Measurements from ENCODE around the gene NT5M.

The NT5M gene

GRCh38 chr17:17355426-17355825 is 52.3 kb downstream of the NT5M start:
- DNase-seq (ENCODE audit: low read depth) = no peak

GRCh38 chr17:17356149-17356930 is 53.2 kb downstream of the NT5M start:
- peak; percentile 77 for DNase-seq (ENCODE audit: low read depth)

- DNase-seq (ENCODE audit: low read depth) = no peak
Observed at GRCh38 chr17:17356931-17357270, 53.7 kb downstream of the NT5M start.

- DNase-seq (ENCODE audit: low read depth) = no peak
Observed at GRCh38 chr17:17358060-17358751, 55.0 kb downstream of the NT5M start.

- DNase-seq (ENCODE audit: low read depth) = no peak
Observed at GRCh38 chr17:17358866-17359265, 55.7 kb downstream of the NT5M start.

- no peak for DNase-seq (ENCODE audit: low read depth)
Observed at GRCh38 chr17:17359271-17359670, 56.1 kb downstream of the NT5M start.

GRCh38 chr17:17360087-17360730 is 57.0 kb downstream of the NT5M start:
- DNase-seq (ENCODE audit: low read depth) = no peak

GRCh38 chr17:17361543-17361866 is 58.3 kb downstream of the NT5M start:
- no peak for DNase-seq (ENCODE audit: low read depth)

GRCh38 chr17:17361867-17362539 is 58.8 kb downstream of the NT5M start:
- DNase-seq (ENCODE audit: low read depth) = no peak

- DNase-seq (ENCODE audit: low read depth) = no peak
Observed at GRCh38 chr17:17362540-17362930, 59.4 kb downstream of the NT5M start.

- DNase-seq (ENCODE audit: low read depth) = no peak
Observed at GRCh38 chr17:17363638-17364337, 60.6 kb downstream of the NT5M start.

- DNase-seq (ENCODE audit: low read depth) = no peak
Observed at GRCh38 chr17:17364338-17364667, 61.1 kb downstream of the NT5M start.

- no peak for DNase-seq (ENCODE audit: low read depth)
Observed at GRCh38 chr17:17365476-17366110, 62.4 kb downstream of the NT5M start.

GRCh38 chr17:17366235-17366634 is 63.1 kb downstream of the NT5M start:
- DNase-seq (ENCODE audit: low read depth) = no peak

GRCh38 chr17:17366941-17367875 is 64.0 kb downstream of the NT5M start:
- DNase-seq (ENCODE audit: low read depth) = no peak

- no peak for DNase-seq (ENCODE audit: low read depth)
Observed at GRCh38 chr17:17367931-17368330, 64.8 kb downstream of the NT5M start.

- no peak for DNase-seq (ENCODE audit: low read depth)
Observed at GRCh38 chr17:17370711-17371110, 67.5 kb downstream of the NT5M start.

GRCh38 chr17:17372856-17373520 is 69.8 kb downstream of the NT5M start:
- DNase-seq (ENCODE audit: low read depth) = no peak

- DNase-seq (ENCODE audit: low read depth) = no peak
Observed at GRCh38 chr17:17375841-17376240, 72.7 kb downstream of the NT5M start.

- no peak for DNase-seq (ENCODE audit: low read depth)
Observed at GRCh38 chr17:17376362-17376761, 73.2 kb downstream of the NT5M start.

Measured in stromal cell of bone marrow (primary cell).